Tibial nerve (tissue), 4 donors: ENCODE measurements around the gene PTPN2. TPM values are rescaled to one million over a fixed set of nuclear protein-coding genes. Genes with fewer than 3 reads are reported as not detected.

Experiments used
- DNase-seq, 2 donors: peaks; one replicate each; pipeline ENCODE4 v3.0.0-alpha.2; 2019; ENCODE audit warnings: low spot score in 2 of 2
- H3K27ac ChIP-seq, 4 donors: fragments of 200-600 bp; sonication (generic) in 3 of 4; one replicate each; pipeline ENCODE4 v1.5.1; 2017 to 2019; ENCODE audit warnings: mild to moderate bottlenecking in 1 of 4
- H3K27me3 ChIP-seq, 2 donors: fragments of 200-600 bp; sonication (generic) in 1 of 2; one replicate each; pipeline versions ENCODE4 v1.5.1 to v1.6.0; 2017 to 2019
- H3K36me3 ChIP-seq, 3 donors: fragments of 200-600 bp; sonication (generic); one replicate each; pipeline ENCODE4 v1.5.1; 2018 to 2019
- H3K4me1 ChIP-seq, 4 donors: fragments of 200-600 bp; sonication (generic) in 3 of 4; one replicate each; pipeline ENCODE4 v1.5.1; 2017 to 2019
- H3K4me3 ChIP-seq, 4 donors: fragments of 200-600 bp; sonication (generic) in 3 of 4; one replicate each; pipeline ENCODE4 v1.5.1; 2017 to 2019; ENCODE audit warnings: mild to moderate bottlenecking in 1 of 4, moderate library complexity in 1 of 4
- H3K9me3 ChIP-seq, 4 donors: fragments of 200-600 bp; sonication (generic) in 3 of 4; one replicate each; pipeline ENCODE4 v1.5.1; 2017 to 2019
- EP300 ChIP-seq, 2 donors: sonication (generic); formaldehyde crosslinking; IDR thresholded peaks; one replicate each; pipeline ENCODE4 v1.6.1; 2017; ENCODE audit warnings: antibody characterized with exemption in 2 of 2, mild to moderate bottlenecking in 1 of 2
- POLR2A ChIP-seq, 2 donors: fragments of 450-650 bp; IDR thresholded peaks; one replicate each; pipeline ENCODE4 v1.6.1; 2017; ENCODE audit warnings: antibody characterized with exemption in 2 of 2, mild to moderate bottlenecking in 2 of 2, moderate library complexity in 2 of 2
- WGBS, 2 donors: methylation state at CpG; one replicate each; pipeline ENCODE4 v1.1.5; 2018; 5-methylcytosine and 5-hydroxymethylcytosine counted together
- total RNA-seq, 4 donors: library from RNA; depleted of rRNA; stranded (reverse); fragments of >200 nt; gene quantifications; one replicate each; pipeline ENCODE4 v1.1.0, GENCODE V29; 2016
- TF ChIP-seq, protein P1 (sequence below), 5 experiments: fragments of 200-600 bp in 3 of 5; fragments of 450-650 bp in 2 of 5; sonication (generic) in 3 of 5; IDR thresholded peaks; one replicate each; pipeline ENCODE4 v1.5.1; 2016 to 2019; ENCODE audit warnings: antibody characterized with exemption in 5 of 5, mild to moderate bottlenecking in 3 of 5, moderate library complexity in 2 of 5

The PTPN2 gene
- total RNA-seq, 4 donors from 2014 or later: 12.9 to 50.5 (median 30.7) TPM

DNA sequence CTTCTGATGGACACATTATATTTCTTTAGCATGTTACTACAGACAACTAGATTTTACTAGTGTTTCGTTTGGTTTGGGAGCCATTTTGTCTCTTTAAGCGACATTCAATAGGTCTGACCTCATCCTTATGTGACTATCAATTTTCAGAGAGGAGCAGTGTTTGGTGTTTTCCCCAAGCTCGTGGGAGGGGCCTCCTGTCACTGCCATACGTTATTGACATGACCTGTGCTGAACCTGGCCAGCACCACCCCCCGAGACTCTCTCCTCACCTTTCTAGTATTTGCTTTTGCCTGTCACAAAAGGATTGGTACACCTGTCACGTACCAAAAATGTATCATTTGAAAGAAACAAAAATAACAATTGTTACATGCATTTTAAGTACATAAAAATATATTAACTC is 111.9 kb downstream of the PTPN2 start:
- no peak for DNase-seq
- no peaks in the 10 kb centered on the region for H3K4me1 ChIP-seq
- H3K4me3 ChIP-seq: no peak overlapping the region
- 71 to 72% methylated on average over 6 of the region's 6 CpGs for WGBS, 2 donors
- TF ChIP-seq, protein P1, sequence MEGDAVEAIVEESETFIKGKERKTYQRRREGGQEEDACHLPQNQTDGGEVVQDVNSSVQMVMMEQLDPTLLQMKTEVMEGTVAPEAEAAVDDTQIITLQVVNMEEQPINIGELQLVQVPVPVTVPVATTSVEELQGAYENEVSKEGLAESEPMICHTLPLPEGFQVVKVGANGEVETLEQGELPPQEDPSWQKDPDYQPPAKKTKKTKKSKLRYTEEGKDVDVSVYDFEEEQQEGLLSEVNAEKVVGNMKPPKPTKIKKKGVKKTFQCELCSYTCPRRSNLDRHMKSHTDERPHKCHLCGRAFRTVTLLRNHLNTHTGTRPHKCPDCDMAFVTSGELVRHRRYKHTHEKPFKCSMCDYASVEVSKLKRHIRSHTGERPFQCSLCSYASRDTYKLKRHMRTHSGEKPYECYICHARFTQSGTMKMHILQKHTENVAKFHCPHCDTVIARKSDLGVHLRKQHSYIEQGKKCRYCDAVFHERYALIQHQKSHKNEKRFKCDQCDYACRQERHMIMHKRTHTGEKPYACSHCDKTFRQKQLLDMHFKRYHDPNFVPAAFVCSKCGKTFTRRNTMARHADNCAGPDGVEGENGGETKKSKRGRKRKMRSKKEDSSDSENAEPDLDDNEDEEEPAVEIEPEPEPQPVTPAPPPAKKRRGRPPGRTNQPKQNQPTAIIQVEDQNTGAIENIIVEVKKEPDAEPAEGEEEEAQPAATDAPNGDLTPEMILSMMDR (IDR thresholded peaks at IDR 0.05): no peak
- TF ChIP-seq POLR2A (IDR thresholded peaks at IDR 0.05): no peak
- no peak for TF ChIP-seq EP300 (IDR thresholded peaks at IDR 0.05)
- H3K9me3 ChIP-seq: peaks cover 0 to 3% (median 0%) of the 10 kb centered on the region in 4 donors
- H3K27me3 ChIP-seq: no peaks in the 10 kb centered on the region
- H3K36me3 ChIP-seq: no peaks in the 10 kb centered on the region
- H3K27ac ChIP-seq: no peak overlapping the region

DNA sequence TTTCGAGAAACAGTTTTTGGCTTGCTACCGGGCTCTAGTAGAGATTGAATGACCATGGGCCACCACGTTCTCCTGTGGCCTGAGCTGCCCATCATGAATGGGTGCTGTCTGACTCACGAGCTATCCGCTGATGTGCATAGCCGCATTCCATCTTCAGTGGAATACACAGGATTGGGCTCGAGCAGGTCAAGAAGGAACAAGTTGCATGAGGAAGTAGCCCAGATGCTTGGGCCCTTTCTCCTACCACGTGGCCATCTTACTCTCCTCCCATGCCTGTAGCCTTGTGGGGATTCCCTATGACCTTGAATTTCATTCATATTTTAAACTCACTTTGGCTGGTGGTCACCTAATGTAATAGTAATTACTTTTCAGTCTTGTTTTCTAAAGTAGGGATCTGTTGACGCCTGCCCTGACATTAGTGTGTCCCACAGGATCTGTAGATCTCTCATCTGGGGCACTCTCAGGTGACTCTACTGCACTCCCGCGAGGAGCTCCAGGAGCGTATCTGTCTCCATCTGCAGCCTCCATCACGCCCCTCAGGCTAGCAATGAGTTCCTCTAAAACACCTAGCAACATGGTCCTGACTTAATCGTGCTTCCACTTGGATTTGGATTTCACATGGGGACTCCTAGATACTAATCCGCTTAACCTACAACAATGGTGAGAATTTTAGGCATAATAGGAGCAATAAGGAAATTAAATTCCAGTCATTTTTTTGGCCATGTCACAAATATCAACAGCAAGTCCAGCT is 113.4 kb downstream of the PTPN2 start:
- no peak overlapping the region for H3K27ac ChIP-seq
- WGBS, 2 donors: 85 to 90% methylated on average over 15 of the region's 15 CpGs
- no peaks in the 10 kb centered on the region for H3K9me3 ChIP-seq
- DNase-seq: no peak
- H3K27me3 ChIP-seq: no peaks in the 10 kb centered on the region
- TF ChIP-seq POLR2A (IDR thresholded peaks at IDR 0.05) (no peak), EP300 (IDR thresholded peaks at IDR 0.05) (no peak)
- TF ChIP-seq, protein P1 (IDR thresholded peaks at IDR 0.05): no peak
- no peaks in the 10 kb centered on the region for H3K4me1 ChIP-seq
- H3K36me3 ChIP-seq: no peaks in the 10 kb centered on the region
- no peak overlapping the region for H3K4me3 ChIP-seq

DNA sequence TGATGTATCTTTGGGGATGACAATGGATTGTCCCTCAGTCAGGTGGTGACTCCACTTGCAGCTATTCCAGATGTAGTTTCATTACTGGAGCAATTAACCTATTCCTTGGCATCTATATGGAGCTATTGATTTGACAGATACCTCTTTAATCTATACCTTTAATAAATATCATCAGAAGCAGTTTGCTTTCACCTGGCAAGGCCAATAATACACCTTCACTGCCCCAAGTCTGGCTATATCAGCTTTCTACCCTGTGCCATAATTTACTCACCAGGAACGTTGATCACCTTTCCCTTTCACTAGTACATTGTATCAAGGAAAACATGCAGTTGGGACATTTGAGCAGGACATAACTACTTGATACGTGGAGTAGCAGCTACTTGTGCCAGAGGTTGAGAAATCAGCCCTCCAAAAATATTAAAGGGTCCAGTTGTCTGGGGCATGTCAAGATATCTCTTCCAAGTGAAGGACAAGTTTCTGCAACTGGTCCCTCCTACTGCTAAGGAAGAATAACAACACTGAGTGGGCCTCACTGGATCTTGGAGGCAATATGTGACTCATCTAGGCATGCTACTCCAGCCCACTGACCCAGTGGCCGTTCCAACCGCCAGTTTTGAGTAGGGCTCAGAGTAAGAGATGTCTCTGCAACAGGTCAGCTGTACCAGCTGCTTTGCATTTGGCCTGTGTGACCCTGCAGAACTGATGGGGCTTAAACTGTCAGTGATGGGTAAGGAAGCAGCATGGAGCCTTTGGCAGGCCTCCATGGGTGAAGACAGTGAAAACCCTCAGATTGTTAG is 114.2 kb downstream of the PTPN2 start:
- no peak overlapping the region for H3K4me3 ChIP-seq
- no peaks in the 10 kb centered on the region for H3K4me1 ChIP-seq
- DNase-seq: no peak
- 80 to 82% methylated on average over 4 of the region's 4 CpGs for WGBS, 2 donors
- H3K36me3 ChIP-seq: no peaks in the 10 kb centered on the region
- no peaks in the 10 kb centered on the region for H3K27me3 ChIP-seq
- no peak overlapping the region for H3K27ac ChIP-seq
- H3K9me3 ChIP-seq: no peaks in the 10 kb centered on the region
- TF ChIP-seq, protein P1 (IDR thresholded peaks at IDR 0.05): no peak
- no peak for TF ChIP-seq POLR2A (IDR thresholded peaks at IDR 0.05)
- TF ChIP-seq EP300 (IDR thresholded peaks at IDR 0.05): no peak

DNA sequence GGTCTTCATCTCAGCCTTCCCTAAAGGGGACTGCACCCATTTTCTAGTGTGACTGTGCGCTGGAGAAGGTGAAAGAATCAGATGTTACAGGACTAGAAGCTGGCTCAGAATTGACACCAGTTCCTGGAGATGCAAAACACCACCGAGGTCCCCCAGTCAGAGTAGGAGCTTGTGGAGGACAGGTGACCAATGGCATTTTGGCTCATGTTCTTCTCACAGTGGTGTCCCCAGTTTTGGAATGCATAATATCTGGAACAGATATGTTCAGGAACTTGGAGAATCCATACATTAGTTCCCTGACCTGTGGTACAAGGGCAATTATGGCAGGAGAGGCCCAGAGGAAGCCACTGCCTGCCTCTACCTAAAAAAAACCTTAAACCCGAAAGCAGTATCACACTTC is 114.9 kb downstream of the PTPN2 start:
- H3K36me3 ChIP-seq: no peaks in the 10 kb centered on the region
- no peaks in the 10 kb centered on the region for H3K9me3 ChIP-seq
- TF ChIP-seq POLR2A (IDR thresholded peaks at IDR 0.05) (no peak), EP300 (IDR thresholded peaks at IDR 0.05) (no peak)
- TF ChIP-seq, protein P1 (IDR thresholded peaks at IDR 0.05): no peak
- 87 to 95% methylated on average over 3 of the region's 3 CpGs for WGBS, 2 donors
- H3K27ac ChIP-seq: no peak overlapping the region
- no peak overlapping the region for H3K4me3 ChIP-seq
- H3K4me1 ChIP-seq: no peaks in the 10 kb centered on the region
- no peaks in the 10 kb centered on the region for H3K27me3 ChIP-seq
- no peak for DNase-seq

DNA sequence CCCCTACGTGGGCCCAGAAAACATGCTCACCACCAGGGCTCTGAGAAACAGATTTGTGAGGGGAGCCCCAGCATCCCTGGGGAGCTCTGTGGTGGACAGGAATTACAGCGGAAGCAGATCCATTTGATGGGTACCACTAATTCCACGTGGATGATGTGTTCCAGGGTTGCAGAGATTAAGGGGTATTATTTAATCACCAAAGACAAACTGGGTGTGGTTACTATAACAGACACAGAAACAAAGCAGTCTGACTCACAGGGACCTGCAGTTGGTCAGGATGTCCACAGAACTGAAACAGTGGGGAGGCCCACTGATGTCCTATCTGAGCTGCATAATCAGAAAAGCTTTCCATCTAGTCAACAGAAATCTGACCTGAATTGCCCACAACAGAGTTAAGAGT is 115.4 kb downstream of the PTPN2 start:
- H3K4me1 ChIP-seq: no peaks in the 10 kb centered on the region
- H3K36me3 ChIP-seq: no peaks in the 10 kb centered on the region
- H3K4me3 ChIP-seq: no peak overlapping the region
- no peak overlapping the region for H3K27ac ChIP-seq
- no peaks in the 10 kb centered on the region for H3K9me3 ChIP-seq
- 75 to 78% methylated on average over 3 of the region's 3 CpGs for WGBS, 2 donors
- no peaks in the 10 kb centered on the region for H3K27me3 ChIP-seq
- DNase-seq: no peak
- TF ChIP-seq POLR2A (IDR thresholded peaks at IDR 0.05) (no peak), EP300 (IDR thresholded peaks at IDR 0.05) (no peak)
- TF ChIP-seq, protein P1 (IDR thresholded peaks at IDR 0.05): no peak
